MCF 10A (cell line): Measurements from ENCODE around the gene ZC3HAV1. TPM values are rescaled to one million over a fixed set of nuclear protein-coding genes. Genes with fewer than 3 reads are reported as not detected.
A peak's percentile ranks its signal among the peaks of the same experiment; 100 is the strongest.
"Not testable (repeated sequence)": the region's sequence is repeated elsewhere in the genome, so short reads cannot be mapped to it uniquely, and the experiment has no call there.

ENCODE experiments used
- BruUV-seq: library from RNA; stranded (reverse); fragments of 400-500 nt; replicated peaks from 2 replicates; lab custom pipeline; 2021; lab: Mats Ljungman, UMichigan
- CTCF ChIA-PET: fragments of 300-600 bp; sonication (Branson Sonifier 250); formaldehyde crosslinking; extraction: SDS; loops from one replicate; lab custom pipeline; 2021; ENCODE audit warnings: antibody characterized with exemption, inconsistent platforms; lab: Yijun Ruan, JAX
- POLR2A ChIA-PET: fragments of 300-600, 350-650 bp; sonication (Branson Sonifier 250); formaldehyde crosslinking; extraction: SDS; loops from one replicate; lab custom pipeline; 2020; ENCODE audit warnings: antibody characterized with exemption, inconsistent platforms; lab: Yijun Ruan, JAX
- DNase-seq: peaks from one replicate; pipeline ENCODE4 v3.0.0-alpha.2; 2018; ENCODE audit not compliant: unreplicated experiment
- H3K27ac Mint-ChIP-seq: one replicate; pipeline ENCODE4 v1.8.0; 2022; ENCODE audit warnings: mild to moderate bottlenecking, low read depth, mixed read lengths; ENCODE audit not compliant: unreplicated experiment
- H3K27me3 Mint-ChIP-seq: one replicate; pipeline ENCODE4 v1.8.0; 2022; ENCODE audit warnings: mixed read lengths; ENCODE audit not compliant: insufficient read depth, unreplicated experiment
- H3K36me3 Mint-ChIP-seq: one replicate; pipeline ENCODE4 v1.8.0; 2022; ENCODE audit warnings: mild to moderate bottlenecking, moderate library complexity, mixed read lengths; ENCODE audit not compliant: insufficient read depth, unreplicated experiment
- H3K4me1 Mint-ChIP-seq: one replicate; pipeline ENCODE4 v1.8.0; 2022; ENCODE audit warnings: mixed read lengths; ENCODE audit not compliant: insufficient read depth, unreplicated experiment
- H3K4me3 Mint-ChIP-seq: one replicate; pipeline ENCODE4 v1.8.0; 2022; ENCODE audit warnings: mild to moderate bottlenecking, moderate library complexity, mixed read lengths; ENCODE audit not compliant: unreplicated experiment
- H3K9me3 Mint-ChIP-seq: one replicate; pipeline ENCODE4 v1.8.0; 2022; ENCODE audit warnings: mixed read lengths; ENCODE audit not compliant: unreplicated experiment
- intact Hi-C: fragments of 100-400 bp; cut with micrococcal nuclease; formaldehyde crosslinking; loops from 2 replicates; pipeline ENCODE4 v1.14.1; 2022
- total RNA-seq: library from RNA; stranded (reverse); gene quantifications from 2 replicates; pipeline ENCODE4 v1.2.3, GENCODE V29; 2022
- TF ChIP-seq, protein P1 (sequence below): fragments of 200-600 bp; IDR thresholded peaks from one replicate; pipeline ENCODE4 v1.8.0; 2022; ENCODE audit warnings: antibody characterized with exemption, mild to moderate bottlenecking; ENCODE audit not compliant: unreplicated experiment

Gene ZC3HAV1
- total RNA-seq, 1 experiment from 2014 or later = 14.2 TPM

DNA sequence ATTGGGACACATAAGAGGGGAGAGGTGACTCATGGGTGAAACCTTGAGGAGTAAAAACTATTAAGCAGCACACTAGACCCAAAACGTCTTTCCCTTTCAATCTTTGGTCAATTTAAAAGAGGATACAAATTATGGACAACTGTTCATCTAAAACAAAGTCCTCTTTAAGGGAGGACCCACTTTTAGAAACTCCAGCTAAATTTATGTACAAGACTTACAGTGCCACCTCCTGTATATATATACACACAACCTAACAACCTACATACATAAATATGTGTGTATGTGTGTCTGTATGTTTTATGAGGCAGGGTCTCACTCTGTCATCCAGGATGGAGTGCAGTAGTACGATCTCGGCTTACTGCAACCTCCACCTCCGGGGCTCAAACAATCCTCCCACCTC lies 18.1 kb upstream of the ZC3HAV1 start:
- BruUV-seq = no TSS peak
- Mint-ChIP-seq H3K9me3 (no peaks in the 10 kb centered on the region), H3K4me3 (no peak overlapping the region), H3K36me3 (no peaks in the 10 kb centered on the region), H3K27ac (peak overlapping the region; percentile 31), H3K4me1 (no peaks in the 10 kb centered on the region), H3K27me3 (peaks cover 49% of the 10 kb centered on the region)
- no peak for DNase-seq
- ChIA-PET CTCF (interaction anchor here (1.1 to 1.8 kb wide), 2 partner anchors 53 to 59 kb away, joined by 4 to 5 read pairs; no protein-coding TSS in a partner anchor), POLR2A (no interaction called here)
- intact Hi-C loops = loop anchor here (10.0 kb wide), 1 partner anchor 1727 kb away; no protein-coding TSS in a partner anchor
- TF ChIP-seq, protein P1, sequence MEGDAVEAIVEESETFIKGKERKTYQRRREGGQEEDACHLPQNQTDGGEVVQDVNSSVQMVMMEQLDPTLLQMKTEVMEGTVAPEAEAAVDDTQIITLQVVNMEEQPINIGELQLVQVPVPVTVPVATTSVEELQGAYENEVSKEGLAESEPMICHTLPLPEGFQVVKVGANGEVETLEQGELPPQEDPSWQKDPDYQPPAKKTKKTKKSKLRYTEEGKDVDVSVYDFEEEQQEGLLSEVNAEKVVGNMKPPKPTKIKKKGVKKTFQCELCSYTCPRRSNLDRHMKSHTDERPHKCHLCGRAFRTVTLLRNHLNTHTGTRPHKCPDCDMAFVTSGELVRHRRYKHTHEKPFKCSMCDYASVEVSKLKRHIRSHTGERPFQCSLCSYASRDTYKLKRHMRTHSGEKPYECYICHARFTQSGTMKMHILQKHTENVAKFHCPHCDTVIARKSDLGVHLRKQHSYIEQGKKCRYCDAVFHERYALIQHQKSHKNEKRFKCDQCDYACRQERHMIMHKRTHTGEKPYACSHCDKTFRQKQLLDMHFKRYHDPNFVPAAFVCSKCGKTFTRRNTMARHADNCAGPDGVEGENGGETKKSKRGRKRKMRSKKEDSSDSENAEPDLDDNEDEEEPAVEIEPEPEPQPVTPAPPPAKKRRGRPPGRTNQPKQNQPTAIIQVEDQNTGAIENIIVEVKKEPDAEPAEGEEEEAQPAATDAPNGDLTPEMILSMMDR = peak; percentile 8

DNA sequence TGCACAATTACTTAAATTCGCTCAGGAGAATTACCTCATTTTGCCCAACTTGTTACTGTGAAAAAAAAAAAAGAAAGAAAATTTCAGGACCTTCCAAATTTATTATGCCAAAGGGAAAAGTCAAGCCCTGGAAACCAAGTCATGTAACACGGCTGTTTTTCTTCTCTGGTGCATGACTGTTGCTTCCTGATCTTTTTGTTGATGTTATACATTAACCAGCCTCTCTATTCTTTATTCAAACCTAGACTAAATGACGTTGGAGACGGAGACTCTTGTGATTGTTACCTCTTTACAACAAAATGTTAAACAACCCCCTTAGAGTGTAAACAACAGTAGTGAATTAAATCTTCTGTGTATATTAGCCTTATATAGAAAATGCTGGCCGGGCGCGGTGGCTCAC lies 16.1 kb upstream of the ZC3HAV1 start:
- no peaks in the 10 kb centered on the region for H3K4me1 Mint-ChIP-seq
- H3K4me3 Mint-ChIP-seq = no peak overlapping the region
- CTCF ChIA-PET = interaction anchor here (0.7 to 1.2 kb wide), 2 partner anchors 63 to 106 kb away, joined by 3 read pairs; no protein-coding TSS in a partner anchor
- intact Hi-C loops = loop anchor here (10.0 kb wide), 1 partner anchor 1729 kb away; no protein-coding TSS in a partner anchor
- DNase-seq = no peak
- no peaks in the 10 kb centered on the region for H3K9me3 Mint-ChIP-seq
- no peak overlapping the region for H3K27ac Mint-ChIP-seq
- no peaks in the 10 kb centered on the region for H3K36me3 Mint-ChIP-seq
- no TSS peak for BruUV-seq
- TF ChIP-seq, protein P1 = no peak
- H3K27me3 Mint-ChIP-seq = peaks cover 49% of the 10 kb centered on the region
- POLR2A ChIA-PET = interaction anchor here (0.7 kb wide), 1 partner anchor 110 kb away, joined by 3 read pairs; no protein-coding TSS in a partner anchor

DNA sequence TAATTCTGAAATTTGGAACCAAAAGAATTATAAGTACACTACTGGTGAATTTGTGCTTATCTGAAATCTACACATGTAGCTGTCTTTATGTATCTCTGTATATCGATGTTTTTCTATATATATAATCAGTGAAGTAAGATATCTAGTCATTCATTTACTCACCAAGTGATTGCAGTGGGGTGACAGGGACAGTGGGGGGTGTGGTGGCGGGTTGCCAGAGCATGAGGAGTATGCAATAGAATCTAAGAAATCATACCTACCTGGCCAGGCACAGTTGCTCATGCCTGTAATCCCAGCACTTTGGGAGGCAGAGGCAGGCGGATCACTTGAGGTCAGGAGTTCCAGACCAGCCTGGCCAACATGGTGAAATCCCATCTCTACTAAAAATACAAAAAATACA lies 15.5 kb upstream of the ZC3HAV1 start:
- H3K4me3 Mint-ChIP-seq, BruUV-seq, H3K27ac Mint-ChIP-seq, H3K9me3 Mint-ChIP-seq, DNase-seq, H3K4me1 Mint-ChIP-seq, H3K36me3 Mint-ChIP-seq: not testable (repeated sequence)
- H3K27me3 Mint-ChIP-seq = peaks cover 49% of the 10 kb centered on the region
- ChIA-PET CTCF (interaction anchor here (0.6 to 1.2 kb wide), 2 partner anchors 107 to 232 kb away, joined by 3 read pairs; no protein-coding TSS in a partner anchor), POLR2A (interaction anchor here (0.7 to 2.7 kb wide), 2 partner anchors 9 to 109 kb away, joined by 3 to 10 read pairs; a partner anchor contains a TSS)
- intact Hi-C loops = loop anchor here (10.0 kb wide), 1 partner anchor 1730 kb away; no protein-coding TSS in a partner anchor

DNA sequence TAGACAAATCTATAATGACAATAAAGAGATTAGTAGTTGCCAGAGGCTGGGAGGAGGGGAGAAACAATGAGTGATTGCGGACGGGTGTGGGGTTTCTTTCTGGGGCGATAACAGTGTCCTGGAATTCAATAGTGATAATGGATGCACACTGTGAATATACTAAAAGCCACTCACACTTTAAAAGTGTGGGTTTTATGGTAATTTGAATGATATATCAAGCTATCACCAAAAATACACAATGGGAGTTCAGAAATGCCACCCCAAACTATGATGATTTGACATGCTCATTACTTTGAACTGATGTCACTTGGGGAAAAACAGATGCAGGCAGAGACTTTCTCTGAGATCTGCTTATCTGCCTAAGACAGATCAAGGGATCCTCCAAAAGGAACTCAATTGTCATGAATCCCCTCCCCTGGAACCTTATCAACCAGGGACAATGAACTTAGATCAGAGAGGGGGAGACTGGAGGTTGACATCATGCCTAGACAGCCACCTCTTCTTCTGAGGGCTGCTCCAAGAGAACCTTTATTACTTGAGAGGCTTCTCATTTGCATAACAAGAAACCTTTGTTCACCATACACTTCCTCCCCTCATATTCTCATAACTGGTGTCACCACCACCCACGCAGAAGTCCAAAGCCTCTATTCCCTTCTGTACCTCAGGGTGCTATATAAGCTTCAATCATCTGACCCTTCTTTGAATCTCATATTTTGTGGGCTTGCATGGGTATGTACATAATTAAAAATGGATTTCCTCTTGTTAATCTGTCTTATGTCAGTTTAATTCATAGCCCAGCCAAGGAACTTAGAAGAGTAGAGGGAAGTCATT lies 14.8 kb upstream of the ZC3HAV1 start:
- Mint-ChIP-seq H3K4me3 (no peak overlapping the region), H3K4me1 (no peaks in the 10 kb centered on the region), H3K36me3 (no peaks in the 10 kb centered on the region), H3K9me3 (no peaks in the 10 kb centered on the region), H3K27me3 (peaks cover 49% of the 10 kb centered on the region), H3K27ac (no peak overlapping the region)
- ChIA-PET POLR2A (interaction anchor here (0.5 to 2.7 kb wide), 2 partner anchors 9 to 107 kb away, joined by 3 to 10 read pairs; a partner anchor contains a TSS), CTCF (interaction anchor here (0.6 to 1.4 kb wide), 3 partner anchors 14 to 233 kb away, joined by 3 to 6 read pairs (median 3); no protein-coding TSS in a partner anchor)
- no peak for DNase-seq
- TF ChIP-seq, protein P1 = no peak
- no TSS peak for BruUV-seq
- intact Hi-C loops = loop anchor here (10.0 kb wide), 1 partner anchor 1731 kb away; no protein-coding TSS in a partner anchor
